Activated naive CD4-positive, alpha-beta T cell treated with anti-CD3 and anti-CD28 coated beads, Interleukin-2, amount 50 U/mL, for 24 hours (primary cell): Measurements from ENCODE around the gene U2AF2.

Source experiments
- H3K27ac Mint-ChIP-seq: one replicate; pipeline ENCODE4 v1.8.0; 2021; ENCODE audit warnings: mild to moderate bottlenecking, mixed read lengths
- H3K27me3 Mint-ChIP-seq: one replicate; pipeline ENCODE4 v1.8.0; 2021; ENCODE audit warnings: mixed read lengths
- H3K36me3 Mint-ChIP-seq: one replicate; pipeline ENCODE4 v1.8.0; 2021; ENCODE audit warnings: mixed read lengths
- H3K4me1 Mint-ChIP-seq: one replicate; pipeline ENCODE4 v1.8.0; 2021; ENCODE audit warnings: mixed read lengths
- H3K4me3 Mint-ChIP-seq: one replicate; pipeline ENCODE4 v1.8.0; 2021; ENCODE audit warnings: mild to moderate bottlenecking, mixed read lengths
- H3K9me3 Mint-ChIP-seq: one replicate; pipeline ENCODE4 v1.8.0; 2021; ENCODE audit warnings: mixed read lengths

Gene U2AF2

GRCh38 chr19:55656988-55657747 is 2.3 kb downstream of the U2AF2 start:
- peaks cover 10% of the 10 kb centered on the region for H3K36me3 Mint-ChIP-seq
- H3K4me1 Mint-ChIP-seq: peaks cover 42% of the 10 kb centered on the region
- peak overlapping the region; percentile 93 for H3K4me3 Mint-ChIP-seq

GRCh38 chr19:55658846-55659459 is 4.1 kb downstream of the U2AF2 start:
- H3K27me3 Mint-ChIP-seq: no peaks in the 10 kb centered on the region
- peak overlapping the region; percentile 93 for H3K4me3 Mint-ChIP-seq
- H3K9me3 Mint-ChIP-seq: no peaks in the 10 kb centered on the region
- H3K4me1 Mint-ChIP-seq: peaks cover 55% of the 10 kb centered on the region
- H3K36me3 Mint-ChIP-seq: peaks cover 16% of the 10 kb centered on the region
- peak overlapping the region; percentile 92 for H3K27ac Mint-ChIP-seq

More at GRCh38 chr19:55656988-55657747, 2.3 kb downstream of the U2AF2 start:
- Mint-ChIP-seq H3K9me3 (no peaks in the 10 kb centered on the region), H3K27ac (peak overlapping the region; percentile 85), H3K27me3 (no peaks in the 10 kb centered on the region)

GRCh38 chr19:55659822-55660221 is 5.0 kb downstream of the U2AF2 start:
- Mint-ChIP-seq H3K4me3 (peak overlapping the region; percentile 51), H3K27me3 (no peaks in the 10 kb centered on the region), H3K4me1 (peaks cover 58% of the 10 kb centered on the region), H3K9me3 (no peaks in the 10 kb centered on the region), H3K36me3 (peaks cover 16% of the 10 kb centered on the region), H3K27ac (peak overlapping the region; percentile 92)

- H3K4me3 Mint-ChIP-seq: no peak overlapping the region
- H3K36me3 Mint-ChIP-seq: peaks cover 16% of the 10 kb centered on the region
- peak overlapping the region; percentile 17 for H3K27ac Mint-ChIP-seq
- H3K4me1 Mint-ChIP-seq: peaks cover 58% of the 10 kb centered on the region
- no peaks in the 10 kb centered on the region for H3K9me3 Mint-ChIP-seq
- no peaks in the 10 kb centered on the region for H3K27me3 Mint-ChIP-seq
Measured at GRCh38 chr19:55660404-55660803, 5.6 kb downstream of the U2AF2 start.

- no peaks in the 10 kb centered on the region for H3K9me3 Mint-ChIP-seq
- H3K36me3 Mint-ChIP-seq: peaks cover 13% of the 10 kb centered on the region
- peaks cover 55% of the 10 kb centered on the region for H3K4me1 Mint-ChIP-seq
- H3K4me3 Mint-ChIP-seq: no peak overlapping the region
- no peak overlapping the region for H3K27ac Mint-ChIP-seq
- H3K27me3 Mint-ChIP-seq: no peaks in the 10 kb centered on the region
Measured at GRCh38 chr19:55660991-55661390, 6.2 kb downstream of the U2AF2 start.

GRCh38 chr19:55661826-55662225 is 7.0 kb downstream of the U2AF2 start:
- H3K36me3 Mint-ChIP-seq: peaks cover 9% of the 10 kb centered on the region

GRCh38 chr19:55663846-55664536 is 9.2 kb downstream of the U2AF2 start:
- Mint-ChIP-seq H3K4me1 (peaks cover 40% of the 10 kb centered on the region), H3K36me3 (peaks cover 9% of the 10 kb centered on the region), H3K9me3 (no peaks in the 10 kb centered on the region), H3K4me3 (no peak overlapping the region), H3K27ac (no peak overlapping the region), H3K27me3 (no peaks in the 10 kb centered on the region)

More at GRCh38 chr19:55661826-55662225, 7.0 kb downstream of the U2AF2 start:
- Mint-ChIP-seq H3K27me3 (no peaks in the 10 kb centered on the region), H3K4me3 (peak overlapping the region; percentile 43), H3K27ac (peak overlapping the region; percentile 51), H3K4me1 (peaks cover 55% of the 10 kb centered on the region), H3K9me3 (no peaks in the 10 kb centered on the region)

- Mint-ChIP-seq H3K9me3 (no peaks in the 10 kb centered on the region), H3K27ac (no peak overlapping the region), H3K4me1 (peaks cover 36% of the 10 kb centered on the region), H3K27me3 (no peaks in the 10 kb centered on the region), H3K4me3 (no peak overlapping the region), H3K36me3 (peaks cover 11% of the 10 kb centered on the region)
Measured at GRCh38 chr19:55666343-55667005, 11.6 kb downstream of the U2AF2 start.

GRCh38 chr19:55667006-55667381 is 12.2 kb downstream of the U2AF2 start:
- peaks cover 9% of the 10 kb centered on the region for H3K36me3 Mint-ChIP-seq
- H3K27ac Mint-ChIP-seq: no peak overlapping the region

GRCh38 chr19:55667511-55667910 is 12.7 kb downstream of the U2AF2 start:
- no peaks in the 10 kb centered on the region for H3K27me3 Mint-ChIP-seq
- H3K9me3 Mint-ChIP-seq: no peaks in the 10 kb centered on the region
- H3K36me3 Mint-ChIP-seq: peaks cover 8% of the 10 kb centered on the region
- no peak overlapping the region for H3K4me3 Mint-ChIP-seq
- peaks cover 35% of the 10 kb centered on the region for H3K4me1 Mint-ChIP-seq
- H3K27ac Mint-ChIP-seq: no peak overlapping the region

More at GRCh38 chr19:55667006-55667381, 12.2 kb downstream of the U2AF2 start:
- no peak overlapping the region for H3K4me3 Mint-ChIP-seq
- H3K9me3 Mint-ChIP-seq: no peaks in the 10 kb centered on the region
- peaks cover 33% of the 10 kb centered on the region for H3K4me1 Mint-ChIP-seq
- no peaks in the 10 kb centered on the region for H3K27me3 Mint-ChIP-seq

- H3K4me1 Mint-ChIP-seq: peaks cover 31% of the 10 kb centered on the region
- H3K27ac Mint-ChIP-seq: no peak overlapping the region
- no peaks in the 10 kb centered on the region for H3K27me3 Mint-ChIP-seq
- H3K9me3 Mint-ChIP-seq: no peaks in the 10 kb centered on the region
- H3K36me3 Mint-ChIP-seq: peaks cover 5% of the 10 kb centered on the region
- no peak overlapping the region for H3K4me3 Mint-ChIP-seq
Measured at GRCh38 chr19:55667958-55668357, 13.1 kb downstream of the U2AF2 start.

GRCh38 chr19:55668603-55669348 is 13.9 kb downstream of the U2AF2 start:
- peaks cover 31% of the 10 kb centered on the region for H3K4me1 Mint-ChIP-seq
- H3K27ac Mint-ChIP-seq: no peak overlapping the region
- no peaks in the 10 kb centered on the region for H3K9me3 Mint-ChIP-seq
- H3K4me3 Mint-ChIP-seq: no peak overlapping the region
- peaks cover 4% of the 10 kb centered on the region for H3K36me3 Mint-ChIP-seq
- no peaks in the 10 kb centered on the region for H3K27me3 Mint-ChIP-seq

GRCh38 chr19:55669418-55670279 is 14.8 kb downstream of the U2AF2 start:
- no peak overlapping the region for H3K27ac Mint-ChIP-seq
- peaks cover 31% of the 10 kb centered on the region for H3K4me1 Mint-ChIP-seq

More at GRCh38 chr19:55669418-55670279, 14.8 kb downstream of the U2AF2 start:
- peaks cover 6% of the 10 kb centered on the region for H3K36me3 Mint-ChIP-seq
- no peak overlapping the region for H3K4me3 Mint-ChIP-seq
- no peaks in the 10 kb centered on the region for H3K9me3 Mint-ChIP-seq
- no peaks in the 10 kb centered on the region for H3K27me3 Mint-ChIP-seq
